A549 (cell line): ENCODE data around the gene SKIC8.
"Not testable (repeated sequence)": the region's sequence is repeated elsewhere in the genome, so short reads cannot be mapped to it uniquely, and the experiment has no call there.

Experiments
- CTCF ChIP-seq: fragments of >200 bp; sonication (Bioruptor Twin); formaldehyde crosslinking; IDR thresholded peaks from 3 replicates; pipeline ENCODE4 v1.5.1; 2016
- EP300 ChIP-seq, 2 experiments: fragments of >200 bp; sonication (Bioruptor Twin); formaldehyde crosslinking; IDR thresholded peaks; 2 replicates in 1 of 2; 3 replicates in 1 of 2; pipeline ENCODE4 v1.6.1; 2016 to 2017
- ESRRA ChIP-seq: fragments of 150-350 bp; IDR thresholded peaks from 2 replicates; pipeline ENCODE4 v1.6.1; 2014; ENCODE audit warnings: mild to moderate bottlenecking, low read length, borderline replicate concordance
- FOSL2 ChIP-seq, 2 experiments: fragments of 450-650 bp in 1 of 2; fragments of >200 bp in 1 of 2; sonication (Bioruptor Twin) in 1 of 2; formaldehyde crosslinking; IDR thresholded peaks; 2 replicates each; pipeline versions ENCODE4 v1.5.0 to v1.6.1; 2016 to 2020; ENCODE audit warnings: mild to moderate bottlenecking in 1 of 2, moderate library complexity in 1 of 2
- MYC ChIP-seq: IDR thresholded peaks from 2 replicates; pipeline ENCODE4 v1.6.1; 2012; ENCODE audit warnings: mild to moderate bottlenecking, inconsistent platforms, low read length, improper control_type of control experiment, borderline replicate concordance
- NFE2L2 ChIP-seq: fragments of 150-350 bp; conservative IDR thresholded peaks from 2 replicates; pipeline ENCODE4 v1.6.1; 2014; ENCODE audit warnings: low read length
- NPAS2 ChIP-seq: fragments of 250-450 bp; sonication (Bioruptor Pico); IDR thresholded peaks from 2 replicates; pipeline ENCODE4 v1.8.0; 2022; ENCODE audit warnings: mild to moderate bottlenecking, moderate library complexity, borderline replicate concordance
- PBX3 ChIP-seq: IDR thresholded peaks from 2 replicates; pipeline ENCODE4 v1.6.1; 2012
- POLR2A ChIP-seq: IDR thresholded peaks from 2 replicates; pipeline ENCODE4 v1.6.1; 2012; ENCODE audit warnings: mild to moderate bottlenecking, low read length
- SMC3 ChIP-seq: fragments of >200 bp; sonication (Bioruptor Twin); formaldehyde crosslinking; IDR thresholded peaks from 3 replicates; pipeline ENCODE4 v1.6.1; 2018; ENCODE audit warnings: inconsistent platforms
- TFCP2L1 ChIP-seq: fragments of 250-450 bp; sonication (Bioruptor Pico); IDR thresholded peaks from 2 replicates; pipeline ENCODE4 v1.5.0; 2021; ENCODE audit warnings: mild to moderate bottlenecking
- TF ChIP-seq, protein P1 (sequence below): fragments of 250-450 bp; sonication (Bioruptor Pico); IDR thresholded peaks from 2 replicates; pipeline ENCODE4 v1.5.0; 2021; ENCODE audit warnings: mild to moderate bottlenecking, moderate library complexity, borderline replicate concordance
- TF ChIP-seq, protein P2 (sequence below): IDR thresholded peaks from 2 replicates; pipeline ENCODE4 v1.6.1; 2012; ENCODE audit warnings: low read depth, borderline replicate concordance
- TF ChIP-seq, protein P3 (sequence below): fragments of 200-600 bp; sonication (generic); IDR thresholded peaks from 2 replicates; pipeline ENCODE4 v1.6.1; 2016; ENCODE audit warnings: antibody characterized with exemption, mild to moderate bottlenecking, moderate library complexity

- not testable (repeated sequence) for TF ChIP-seq CTCF; SMC3; FOSL2 (IDR thresholded peaks at IDR 0.05); FOSL2 (CRISPR knock-in tag; IDR thresholded peaks at IDR 0.05); MYC; EP300 (IDR thresholded peaks at IDR 0.05); ESRRA; POLR2A; TFCP2L1 (CRISPR knock-in tag); PBX3; NFE2L2; NPAS2 (CRISPR knock-in tag)
- TF ChIP-seq, protein P1, sequence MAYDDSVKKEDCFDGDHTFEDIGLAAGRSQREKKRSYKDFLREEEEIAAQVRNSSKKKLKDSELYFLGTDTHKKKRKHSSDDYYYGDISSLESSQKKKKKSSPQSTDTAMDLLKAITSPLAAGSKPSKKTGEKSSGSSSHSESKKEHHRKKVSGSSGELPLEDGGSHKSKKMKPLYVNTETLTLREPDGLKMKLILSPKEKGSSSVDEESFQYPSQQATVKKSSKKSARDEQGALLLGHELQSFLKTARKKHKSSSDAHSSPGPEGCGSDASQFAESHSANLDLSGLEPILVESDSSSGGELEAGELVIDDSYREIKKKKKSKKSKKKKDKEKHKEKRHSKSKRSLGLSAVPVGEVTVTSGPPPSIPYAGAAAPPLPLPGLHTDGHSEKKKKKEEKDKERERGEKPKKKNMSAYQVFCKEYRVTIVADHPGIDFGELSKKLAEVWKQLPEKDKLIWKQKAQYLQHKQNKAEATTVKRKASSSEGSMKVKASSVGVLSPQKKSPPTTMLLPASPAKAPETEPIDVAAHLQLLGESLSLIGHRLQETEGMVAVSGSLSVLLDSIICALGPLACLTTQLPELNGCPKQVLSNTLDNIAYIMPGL = not testable (repeated sequence)
- TF ChIP-seq, protein P2, sequence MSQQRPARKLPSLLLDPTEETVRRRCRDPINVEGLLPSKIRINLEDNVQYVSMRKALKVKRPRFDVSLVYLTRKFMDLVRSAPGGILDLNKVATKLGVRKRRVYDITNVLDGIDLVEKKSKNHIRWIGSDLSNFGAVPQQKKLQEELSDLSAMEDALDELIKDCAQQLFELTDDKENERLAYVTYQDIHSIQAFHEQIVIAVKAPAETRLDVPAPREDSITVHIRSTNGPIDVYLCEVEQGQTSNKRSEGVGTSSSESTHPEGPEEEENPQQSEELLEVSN = not testable (repeated sequence)
- TF ChIP-seq, protein P3, sequence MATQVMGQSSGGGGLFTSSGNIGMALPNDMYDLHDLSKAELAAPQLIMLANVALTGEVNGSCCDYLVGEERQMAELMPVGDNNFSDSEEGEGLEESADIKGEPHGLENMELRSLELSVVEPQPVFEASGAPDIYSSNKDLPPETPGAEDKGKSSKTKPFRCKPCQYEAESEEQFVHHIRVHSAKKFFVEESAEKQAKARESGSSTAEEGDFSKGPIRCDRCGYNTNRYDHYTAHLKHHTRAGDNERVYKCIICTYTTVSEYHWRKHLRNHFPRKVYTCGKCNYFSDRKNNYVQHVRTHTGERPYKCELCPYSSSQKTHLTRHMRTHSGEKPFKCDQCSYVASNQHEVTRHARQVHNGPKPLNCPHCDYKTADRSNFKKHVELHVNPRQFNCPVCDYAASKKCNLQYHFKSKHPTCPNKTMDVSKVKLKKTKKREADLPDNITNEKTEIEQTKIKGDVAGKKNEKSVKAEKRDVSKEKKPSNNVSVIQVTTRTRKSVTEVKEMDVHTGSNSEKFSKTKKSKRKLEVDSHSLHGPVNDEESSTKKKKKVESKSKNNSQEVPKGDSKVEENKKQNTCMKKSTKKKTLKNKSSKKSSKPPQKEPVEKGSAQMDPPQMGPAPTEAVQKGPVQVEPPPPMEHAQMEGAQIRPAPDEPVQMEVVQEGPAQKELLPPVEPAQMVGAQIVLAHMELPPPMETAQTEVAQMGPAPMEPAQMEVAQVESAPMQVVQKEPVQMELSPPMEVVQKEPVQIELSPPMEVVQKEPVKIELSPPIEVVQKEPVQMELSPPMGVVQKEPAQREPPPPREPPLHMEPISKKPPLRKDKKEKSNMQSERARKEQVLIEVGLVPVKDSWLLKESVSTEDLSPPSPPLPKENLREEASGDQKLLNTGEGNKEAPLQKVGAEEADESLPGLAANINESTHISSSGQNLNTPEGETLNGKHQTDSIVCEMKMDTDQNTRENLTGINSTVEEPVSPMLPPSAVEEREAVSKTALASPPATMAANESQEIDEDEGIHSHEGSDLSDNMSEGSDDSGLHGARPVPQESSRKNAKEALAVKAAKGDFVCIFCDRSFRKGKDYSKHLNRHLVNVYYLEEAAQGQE = not testable (repeated sequence)
Observed at GRCh38 chr15:78245976-78246620, 53.3 kb downstream of the SKIC8 start.
